ENCODE data around the gene MS4A15. TPM values are rescaled to one million over a fixed set of nuclear protein-coding genes. Genes with fewer than 3 reads are reported as not detected.

MS4A15 gene, protein sequence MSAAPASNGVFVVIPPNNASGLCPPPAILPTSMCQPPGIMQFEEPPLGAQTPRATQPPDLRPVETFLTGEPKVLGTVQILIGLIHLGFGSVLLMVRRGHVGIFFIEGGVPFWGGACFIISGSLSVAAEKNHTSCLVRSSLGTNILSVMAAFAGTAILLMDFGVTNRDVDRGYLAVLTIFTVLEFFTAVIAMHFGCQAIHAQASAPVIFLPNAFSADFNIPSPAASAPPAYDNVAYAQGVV
- not detected in 2 replicates for total RNA-seq

DNA sequence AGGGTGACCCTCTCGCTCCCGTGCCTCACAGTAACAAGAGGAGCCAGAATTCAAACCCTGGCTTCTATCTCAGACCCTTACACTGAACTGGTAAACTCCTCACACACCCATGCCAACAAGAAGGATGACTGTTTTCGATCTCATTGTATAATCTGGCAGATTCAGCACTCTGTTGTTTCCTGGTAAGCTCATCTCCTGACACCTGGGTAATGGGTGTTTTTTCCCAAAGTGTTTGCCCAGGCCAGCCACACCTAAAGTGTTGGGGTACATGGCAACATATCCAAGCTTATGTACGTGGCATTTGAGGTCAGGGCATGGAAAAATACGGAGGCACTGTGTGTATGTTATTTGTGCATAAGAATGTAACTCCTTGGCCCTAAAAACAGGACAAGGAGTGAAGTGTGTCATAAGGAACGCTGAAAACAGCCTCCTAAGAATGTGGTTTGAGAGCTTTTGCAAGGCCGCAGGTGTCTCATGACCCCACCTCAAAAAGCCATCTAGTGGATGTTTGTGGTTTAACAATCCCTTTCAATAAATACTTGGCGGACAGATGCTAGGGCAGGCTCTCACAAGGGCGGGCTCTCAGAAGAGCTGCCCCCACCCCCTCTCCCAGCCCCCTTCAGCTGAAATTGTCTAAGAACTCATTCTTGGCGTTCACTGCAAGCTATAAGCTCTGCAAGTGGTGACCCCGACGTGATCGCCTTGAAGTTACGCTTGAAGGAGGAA lies at the start of gene MS4A15:
TSS of gene MS4A15 (plus strand) at position 561 of the 726 bp plus-strand sequence. CDS start 6,867 bp downstream, outside the sequence.

DNA sequence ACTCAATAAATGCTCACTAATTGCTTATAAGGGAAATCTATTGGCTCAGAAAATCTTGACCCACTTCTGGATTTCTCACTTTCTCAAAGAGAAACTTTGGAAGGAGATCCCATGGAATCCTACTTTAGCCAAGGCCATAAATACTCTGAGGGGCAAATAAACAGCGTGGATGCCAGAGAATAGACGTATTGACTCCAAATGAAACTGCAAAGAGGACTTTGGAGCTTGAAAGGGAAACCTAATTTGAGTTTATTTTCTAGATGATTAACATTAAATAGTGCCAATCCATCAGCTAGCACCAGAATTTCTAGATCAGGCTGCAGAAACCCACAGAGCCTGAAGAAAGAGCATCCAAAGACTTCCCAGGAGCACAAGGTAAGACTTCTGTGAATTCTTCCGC lies 32.2 kb upstream of the MS4A15 start, which contains the start of gene MS4A18:
TSS of gene MS4A18 (plus strand) at position 301 of the 400 bp plus-strand sequence.

DNA sequence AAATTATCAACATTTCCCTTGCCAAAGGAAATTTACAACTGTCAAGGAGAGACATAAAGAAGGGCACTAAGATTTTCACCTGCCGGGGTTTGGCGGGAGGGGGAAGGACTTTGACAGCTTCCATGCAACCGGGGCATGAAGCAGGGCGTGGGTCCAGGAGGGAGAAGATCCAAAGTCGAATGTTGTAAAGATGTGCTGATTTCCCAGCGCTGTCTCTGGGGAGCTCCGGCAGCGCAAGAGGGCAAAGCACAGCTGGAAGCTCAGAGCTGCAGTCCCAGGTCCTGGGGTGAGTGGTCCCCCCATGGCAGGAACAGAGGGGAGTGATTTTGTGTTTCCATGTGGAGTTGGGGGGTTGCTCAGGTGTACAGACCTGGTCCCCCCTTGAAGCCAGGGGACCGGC lies 28.5 kb downstream of the MS4A15 start, which contains the start of gene MS4A10:
TSS of gene MS4A10 (plus strand) at position 198 of the 400 bp plus-strand sequence. CDS start 5,003 bp downstream, outside the sequence.

Other genes starting within 250 kb of the MS4A15 start
- not detected in 2 replicates for gene MS4A13, start 241.5 kb upstream of the MS4A15 start, total RNA-seq
- not detected in 2 replicates for gene MS4A8, start 57.3 kb upstream of the MS4A15 start, total RNA-seq
- not detected in 2 replicates for gene MS4A18, start 32.1 kb upstream of the MS4A15 start, total RNA-seq
- not detected in 2 replicates for gene MS4A10, start 28.5 kb downstream of the MS4A15 start, total RNA-seq
- 16.4 and 23.4 TPM in 2 replicates for gene CCDC86, start 85.2 kb downstream of the MS4A15 start, total RNA-seq
- gene PTGDR2, start 99.1 kb downstream of the MS4A15 start, total RNA-seq: not detected in 2 replicates
- gene ZP1, start 110.7 kb downstream of the MS4A15 start, total RNA-seq: 0.89 TPM in 1 of 2 replicates, not detected in the other
- 88.6 and 89.9 TPM in 2 replicates for gene PRPF19, start 149.7 kb downstream of the MS4A15 start, total RNA-seq
- gene TMEM109, start 157.3 kb downstream of the MS4A15 start, total RNA-seq: 44.1 and 54.8 TPM in 2 replicates
- gene TMEM132A, start 167.6 kb downstream of the MS4A15 start, total RNA-seq: 20.6 and 22.2 TPM in 2 replicates
- 2.6 and 13.5 TPM in 2 replicates for gene SLC15A3, start 195.3 kb downstream of the MS4A15 start, total RNA-seq
- gene CD6, start 214.8 kb downstream of the MS4A15 start, total RNA-seq: not detected in 2 replicates

Measured in myometrial cell (primary cell).